HEK293T (cell line): ENCODE data around the gene RRN3.
"Not testable (repeated sequence)": the region's sequence is repeated elsewhere in the genome, so short reads cannot be mapped to it uniquely, and the experiment has no call there.

Experiments
- BHLHE40 ChIP-seq: fragments of 450-650 bp; IDR thresholded peaks from 2 replicates; pipeline ENCODE4 v1.6.1; 2016; ENCODE audit warnings: mild to moderate bottlenecking, moderate library complexity, borderline replicate concordance
- ELF4 ChIP-seq: fragments of 450-650 bp; IDR thresholded peaks from 2 replicates; pipeline ENCODE4 v1.6.1; 2017; ENCODE audit warnings: antibody characterized with exemption
- FOXK2 ChIP-seq: fragments of 450-650 bp; IDR thresholded peaks from 2 replicates; pipeline ENCODE4 v1.6.1; 2016; ENCODE audit warnings: mild to moderate bottlenecking
- FOXM1 ChIP-seq: fragments of 450-650 bp; IDR thresholded peaks from 2 replicates; pipeline ENCODE4 v1.6.1; 2017; ENCODE audit warnings: mild to moderate bottlenecking, borderline replicate concordance
- SUZ12 ChIP-seq: fragments of 450-650 bp; IDR thresholded peaks from 2 replicates; pipeline ENCODE4 v1.6.1; 2016; ENCODE audit warnings: mild to moderate bottlenecking
- ZNF384 ChIP-seq: fragments of 450-650 bp; IDR thresholded peaks from 2 replicates; pipeline ENCODE4 v1.6.1; 2016

DNA sequence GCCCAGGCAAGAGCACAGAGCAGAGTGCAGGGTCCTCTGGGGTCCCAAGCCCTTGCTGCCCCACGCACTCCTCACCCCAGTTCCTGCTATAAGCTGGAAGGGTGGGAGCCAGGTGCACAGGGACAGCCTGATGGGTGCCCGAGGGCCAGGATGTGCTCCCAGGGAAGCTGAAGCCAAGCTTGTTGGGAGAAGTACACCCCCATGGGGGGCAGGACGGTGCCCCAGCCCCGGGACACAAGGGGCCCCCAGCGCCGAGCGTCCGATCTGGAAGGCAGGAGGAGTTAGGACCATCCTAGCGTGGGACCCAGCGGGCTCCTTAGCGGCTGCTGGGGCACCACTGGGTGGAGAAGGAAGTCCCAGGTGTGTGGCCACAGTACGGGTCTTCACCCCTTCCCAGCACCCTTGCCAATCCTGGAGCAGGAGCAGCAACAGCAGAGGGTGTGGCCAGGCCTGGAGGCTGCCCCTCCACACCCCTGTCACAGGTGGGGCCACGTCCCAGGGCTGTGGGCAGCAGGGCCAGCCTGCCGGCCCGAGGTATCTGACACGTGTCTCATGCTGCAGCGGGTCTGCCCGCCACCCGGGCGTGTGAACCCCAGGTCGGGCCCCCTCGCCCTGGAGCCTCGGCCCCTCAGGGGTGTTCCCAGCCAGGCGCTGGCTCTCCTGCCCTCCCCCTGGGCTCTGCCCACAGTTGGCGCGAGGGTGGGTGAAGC lies 49.0 kb upstream of the RRN3 start:
- not testable (repeated sequence) for TF ChIP-seq SUZ12, FOXK2, ELF4, BHLHE40, FOXM1, ZNF384
